ENCODE results near the gene OR1I1.

The OR1I1 gene

DNA sequence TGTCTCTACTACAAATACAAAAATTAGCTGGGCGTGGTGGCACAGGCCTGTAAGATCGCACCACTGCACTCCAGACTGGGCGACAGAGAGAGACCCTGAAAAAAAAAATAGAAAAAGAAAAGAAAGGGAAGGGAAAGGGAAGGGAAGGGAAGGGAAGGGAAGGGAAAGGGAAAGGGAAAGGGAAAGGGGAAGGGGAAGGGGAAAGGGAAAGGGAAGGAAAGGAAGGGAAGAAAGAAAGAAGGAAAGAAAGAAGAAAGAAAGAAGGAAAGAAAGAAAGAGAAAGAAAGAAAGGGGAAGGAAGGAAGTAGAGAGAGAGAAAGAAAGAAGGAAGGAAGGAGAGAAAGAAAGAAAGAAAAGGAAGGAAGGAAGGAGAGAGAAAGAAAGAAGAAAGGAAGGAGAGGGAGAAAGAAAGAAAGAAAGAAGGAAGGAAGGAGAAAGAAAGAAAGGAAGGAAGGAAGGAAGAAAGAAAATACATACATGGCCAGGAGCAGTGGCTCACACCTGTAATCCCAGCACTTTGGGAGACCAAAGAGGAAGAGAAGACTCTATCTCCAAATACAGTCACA is 17.1 kb downstream of the OR1I1 start:
- DNase-seq, result no peak

DNA sequence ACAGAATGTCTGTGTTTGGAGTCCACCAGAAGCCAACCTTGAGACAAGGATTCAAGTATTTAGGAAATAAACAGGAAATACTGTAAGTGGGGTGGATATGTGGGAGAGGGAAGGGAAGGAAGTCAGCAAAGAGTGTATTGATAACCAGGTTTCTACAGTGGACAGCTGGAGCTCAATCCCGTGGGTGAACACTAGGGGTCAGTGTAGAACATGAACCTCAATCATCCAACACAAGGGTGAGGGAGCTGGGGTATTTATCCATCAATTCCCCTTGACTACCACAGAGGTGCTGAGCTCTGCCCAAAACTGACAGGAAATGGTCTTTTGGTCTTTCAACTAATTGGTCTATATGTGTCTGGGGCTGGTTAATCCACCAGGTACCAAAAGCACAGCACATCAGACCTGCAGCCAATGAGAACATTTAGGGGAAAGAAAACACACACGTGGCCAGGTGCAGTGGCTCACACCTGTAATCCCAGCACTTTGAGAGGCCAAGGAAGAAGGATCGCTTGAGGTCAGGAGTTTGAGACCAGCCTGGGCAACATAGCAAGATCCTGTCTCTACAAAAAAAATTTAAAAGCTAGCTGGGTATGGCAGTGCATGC is 19.6 kb downstream of the OR1I1 start:
- peak; percentile 50 for DNase-seq

DNA sequence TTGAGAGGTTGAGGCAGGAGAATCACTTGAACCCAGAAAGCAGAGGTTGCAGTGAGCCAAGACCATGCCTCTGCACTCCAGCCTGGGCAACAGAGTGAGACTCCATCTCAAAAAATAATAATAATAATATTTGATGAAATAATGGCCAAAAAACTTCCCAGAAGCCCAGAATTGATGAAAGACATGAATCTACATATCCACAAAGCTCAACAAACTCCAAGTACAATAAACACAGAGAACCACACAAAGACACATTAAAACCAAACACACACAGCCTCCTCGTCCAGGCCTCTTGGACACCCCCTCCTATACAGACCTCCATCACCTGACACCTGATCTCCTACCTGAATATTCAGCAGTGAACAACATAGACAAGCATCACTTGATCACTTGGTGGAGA is 22.0 kb downstream of the OR1I1 start:
- no peak for DNase-seq

DNA sequence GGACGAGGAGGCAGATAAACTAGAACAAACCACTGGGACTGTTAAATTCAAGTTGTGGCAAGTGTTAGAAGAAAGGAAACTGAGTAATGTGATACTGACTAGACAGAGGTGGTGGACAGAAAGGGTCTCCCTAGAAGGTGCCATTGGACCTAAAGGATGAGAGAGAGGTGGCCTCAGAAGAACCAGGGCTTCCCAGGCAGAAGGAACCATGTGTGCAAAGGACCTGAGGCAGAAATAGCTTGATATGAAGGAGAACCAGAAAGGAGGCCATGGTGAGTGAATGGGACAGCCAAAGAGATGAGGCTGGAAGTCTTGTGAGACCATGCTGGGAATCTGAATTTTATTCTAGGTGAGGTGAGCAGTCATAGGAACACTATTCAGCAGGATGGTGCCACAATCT is 22.4 kb downstream of the OR1I1 start:
- DNase-seq, result no peak

DNA sequence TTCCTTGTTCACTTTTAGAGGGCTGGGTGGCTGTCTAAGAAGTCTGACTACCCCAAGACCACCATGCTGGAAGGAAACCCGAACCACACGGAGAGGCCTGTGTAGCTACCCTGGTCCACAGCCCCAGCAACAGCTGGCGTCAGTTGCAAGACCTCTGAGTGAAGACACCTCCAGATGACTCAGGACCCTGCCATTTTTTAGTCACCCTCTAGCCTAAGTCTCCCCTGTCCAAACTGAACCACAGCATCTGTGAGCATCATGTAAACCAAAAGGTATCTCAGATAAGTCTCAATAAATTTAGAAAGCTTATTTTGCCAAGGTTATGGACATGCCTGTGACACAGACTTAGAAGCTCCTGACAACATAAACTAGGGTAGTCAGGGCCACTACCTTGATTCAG is 23.0 kb downstream of the OR1I1 start:
- DNase-seq, result no peak

DNA sequence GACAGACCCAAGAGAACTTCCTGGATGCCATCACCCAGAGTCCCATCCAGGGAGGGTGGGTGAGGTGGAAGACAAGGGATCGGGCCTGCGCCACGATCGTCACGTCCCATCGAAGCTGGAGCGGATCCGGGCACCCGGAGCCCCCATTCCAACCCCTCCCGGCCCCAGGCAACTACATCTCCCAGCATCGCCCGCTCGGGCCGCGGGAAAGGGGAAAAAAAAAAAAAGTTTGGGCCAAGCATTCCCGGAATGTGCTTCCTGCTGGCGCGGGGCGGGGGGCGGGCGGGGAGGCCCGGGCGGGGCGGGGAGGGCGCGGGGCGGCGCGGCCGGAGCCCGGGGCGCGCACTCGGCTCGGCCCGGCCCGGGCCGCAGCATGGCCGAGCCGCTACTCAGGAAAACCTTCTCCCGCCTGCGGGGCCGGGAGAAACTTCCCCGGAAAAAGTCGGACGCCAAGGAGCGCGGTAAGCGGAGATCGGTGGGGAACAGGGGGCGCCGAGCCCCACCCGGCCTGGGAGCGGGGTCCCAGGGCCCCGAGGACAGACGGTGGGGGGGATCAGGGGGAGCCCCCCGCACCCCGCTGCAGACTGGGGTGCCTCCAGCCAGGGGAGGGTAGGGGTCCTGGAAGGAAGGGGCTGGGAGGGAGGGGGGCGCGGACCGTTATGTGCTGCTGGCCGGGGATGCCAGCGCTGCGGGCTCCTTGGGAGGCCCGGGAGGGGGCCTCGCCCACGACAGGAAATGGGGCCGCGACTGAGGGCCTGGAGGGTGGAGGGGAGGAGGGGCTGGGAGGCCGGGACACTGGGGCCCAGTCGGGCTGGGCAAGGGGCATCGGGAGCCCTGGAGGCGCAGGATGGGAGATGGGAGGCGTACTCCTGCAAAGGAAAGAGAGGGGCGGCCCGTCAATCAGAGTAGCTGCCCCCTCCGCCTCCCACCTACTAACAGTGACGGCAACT is 25.3 kb downstream of the OR1I1 start, which contains the start of gene SYDE1:
Gene SYDE1, plus strand, starts transcription at position 341 of the 950 bp plus-strand sequence. Its CDS starts 33 bp downstream, at position 374.
- DNase-seq, result no peak

DNA sequence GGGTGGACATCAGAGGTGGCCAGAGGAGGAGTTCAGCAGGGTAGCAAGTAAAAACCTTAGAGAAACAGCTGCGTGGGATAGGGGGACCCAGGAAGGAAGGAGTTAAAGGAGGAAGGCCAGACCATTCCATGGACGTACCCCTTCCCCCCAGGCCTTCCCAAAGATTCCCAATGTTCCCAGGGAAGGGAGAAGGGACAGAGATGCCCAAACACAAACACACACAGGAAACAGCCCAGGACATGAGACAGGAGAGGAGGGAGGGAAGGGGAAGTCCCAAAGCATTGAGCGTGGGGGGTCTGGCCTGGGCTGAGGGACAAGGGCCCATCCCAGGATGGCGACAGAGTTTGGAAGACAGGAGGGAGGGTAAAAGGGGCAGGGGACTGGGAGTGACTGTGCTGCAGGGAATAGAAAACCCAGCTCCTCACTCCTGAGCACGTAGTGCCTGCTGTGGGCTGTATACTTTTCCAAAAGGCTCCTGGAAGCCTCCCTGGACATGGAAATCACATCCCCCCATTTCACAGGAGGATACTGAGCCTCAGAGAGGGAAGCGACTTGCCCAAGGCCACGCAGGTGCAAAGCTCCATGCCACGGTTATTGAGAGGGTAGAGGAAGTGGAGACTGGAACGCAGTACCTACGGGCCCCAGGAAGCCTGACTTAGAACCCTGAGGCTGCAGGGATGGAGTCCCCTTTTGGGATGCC is 26.3 kb downstream of the OR1I1 start:
- no peak for DNase-seq

DNA sequence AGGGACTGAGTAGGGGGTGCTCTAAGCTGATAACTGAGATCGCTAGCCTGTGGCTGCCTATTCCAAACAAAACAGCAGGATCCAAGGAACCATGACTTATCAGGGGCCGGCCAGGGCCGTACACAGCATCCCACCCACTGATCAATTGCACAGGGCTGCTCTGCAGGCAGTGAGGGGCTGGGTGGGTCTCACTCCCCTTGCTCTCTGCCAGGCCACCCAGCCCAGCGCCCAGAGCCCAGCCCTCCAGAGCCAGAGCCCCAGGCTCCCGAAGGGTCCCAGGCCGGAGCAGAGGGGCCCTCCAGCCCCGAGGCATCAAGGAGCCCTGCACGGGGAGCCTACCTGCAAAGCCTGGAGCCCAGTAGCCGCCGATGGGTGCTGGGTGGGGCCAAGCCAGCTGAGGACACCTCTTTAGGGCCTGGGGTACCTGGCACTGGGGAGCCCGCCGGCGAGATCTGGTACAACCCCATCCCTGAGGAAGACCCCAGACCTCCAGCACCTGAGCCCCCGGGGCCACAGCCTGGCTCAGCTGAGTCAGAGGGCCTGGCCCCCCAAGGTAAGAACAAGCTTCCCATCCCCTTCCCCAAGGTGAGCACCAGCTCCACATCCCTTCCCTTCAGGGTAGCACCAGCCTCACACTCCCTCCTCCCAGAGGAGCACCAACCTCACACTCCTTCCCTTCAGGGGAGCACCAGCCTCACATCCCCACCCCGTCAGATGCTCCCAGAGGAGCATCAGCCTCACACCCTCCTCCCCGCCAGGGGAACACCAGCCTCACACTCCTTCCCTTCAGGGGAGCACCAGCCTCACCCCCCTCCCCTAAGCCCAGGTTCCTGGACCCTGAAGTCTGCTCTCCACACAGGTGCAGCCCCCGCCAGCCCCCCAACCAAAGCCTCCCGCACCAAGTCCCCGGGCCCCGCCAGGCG is 27.1 kb downstream of the OR1I1 start:
- DNase-seq, result no peak

DNA sequence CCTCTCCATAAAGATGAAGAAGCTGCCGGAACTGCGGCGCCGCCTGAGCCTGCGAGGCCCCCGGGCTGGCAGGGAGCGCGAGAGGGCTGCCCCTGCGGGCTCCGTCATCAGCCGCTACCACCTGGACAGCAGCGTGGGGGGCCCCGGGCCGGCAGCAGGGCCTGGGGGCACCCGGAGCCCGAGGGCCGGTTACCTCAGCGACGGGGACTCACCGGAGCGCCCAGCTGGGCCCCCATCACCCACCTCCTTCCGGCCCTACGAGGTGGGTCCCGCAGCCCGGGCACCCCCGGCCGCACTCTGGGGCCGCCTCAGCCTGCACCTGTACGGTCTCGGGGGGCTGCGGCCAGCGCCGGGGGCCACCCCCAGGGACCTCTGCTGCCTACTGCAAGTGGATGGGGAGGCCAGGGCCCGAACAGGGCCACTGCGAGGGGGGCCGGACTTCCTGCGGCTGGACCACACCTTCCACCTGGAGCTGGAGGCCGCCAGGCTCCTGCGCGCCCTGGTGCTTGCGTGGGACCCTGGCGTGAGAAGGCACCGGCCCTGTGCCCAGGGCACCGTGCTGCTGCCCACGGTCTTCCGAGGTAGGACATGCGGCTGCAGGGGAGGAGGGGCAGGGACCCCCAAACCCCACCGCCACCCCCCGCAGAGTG is 27.9 kb downstream of the OR1I1 start:
- DNase-seq, result no peak

DNA sequence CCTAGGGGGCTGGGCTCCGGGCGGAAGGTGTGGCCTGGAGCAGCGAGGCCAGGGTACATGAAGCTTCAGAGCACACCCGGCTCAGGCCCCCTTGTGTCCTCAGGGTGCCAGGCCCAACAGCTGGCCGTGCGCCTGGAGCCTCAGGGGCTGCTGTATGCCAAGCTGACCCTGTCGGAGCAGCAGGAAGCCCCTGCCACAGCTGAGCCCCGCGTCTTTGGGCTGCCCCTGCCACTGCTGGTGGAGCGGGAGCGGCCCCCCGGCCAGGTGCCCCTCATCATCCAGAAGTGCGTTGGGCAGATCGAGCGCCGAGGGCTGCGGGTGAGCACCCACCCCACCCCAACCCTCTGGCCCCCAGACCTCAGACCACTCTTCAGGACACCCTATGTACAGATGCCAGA is 28.4 kb downstream of the OR1I1 start:
- no peak for DNase-seq

DNA sequence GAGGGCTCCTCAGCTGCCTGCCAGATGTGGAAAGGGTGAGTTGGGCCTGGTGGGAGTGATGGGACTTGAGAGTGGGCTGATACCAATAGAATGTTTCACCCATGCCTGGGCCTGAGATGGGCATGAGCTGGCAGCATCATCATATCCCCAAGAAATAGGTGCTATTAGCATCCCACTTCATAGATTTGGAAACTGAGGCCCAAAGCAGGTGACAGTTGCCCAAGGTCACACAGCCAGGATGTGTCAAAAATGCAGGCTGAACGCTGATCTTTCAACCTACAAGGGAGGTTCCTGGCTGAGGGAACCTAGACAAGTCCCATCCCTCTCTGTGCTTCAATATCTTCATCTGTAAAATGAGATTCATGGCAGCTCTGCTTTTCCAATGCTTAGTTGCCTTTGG is 29.7 kb downstream of the OR1I1 start:
- no peak for DNase-seq

DNA sequence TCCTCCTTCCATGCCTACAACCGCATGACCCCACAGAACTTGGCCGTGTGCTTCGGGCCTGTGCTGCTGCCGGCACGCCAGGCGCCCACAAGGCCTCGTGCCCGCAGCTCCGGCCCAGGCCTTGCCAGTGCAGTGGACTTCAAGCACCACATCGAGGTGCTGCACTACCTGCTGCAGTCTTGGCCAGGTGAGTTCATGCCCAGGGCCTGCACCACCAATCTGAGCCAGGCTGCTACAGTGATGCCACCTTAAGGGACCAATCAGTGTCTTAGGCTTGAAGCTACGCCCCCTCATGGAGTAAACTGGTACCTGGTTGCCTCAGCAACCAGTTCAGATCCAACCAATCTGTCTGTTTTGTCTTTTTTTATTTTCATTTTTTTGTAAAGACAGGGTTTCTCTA is 30.4 kb downstream of the OR1I1 start:
- DNase-seq, result no peak

DNA sequence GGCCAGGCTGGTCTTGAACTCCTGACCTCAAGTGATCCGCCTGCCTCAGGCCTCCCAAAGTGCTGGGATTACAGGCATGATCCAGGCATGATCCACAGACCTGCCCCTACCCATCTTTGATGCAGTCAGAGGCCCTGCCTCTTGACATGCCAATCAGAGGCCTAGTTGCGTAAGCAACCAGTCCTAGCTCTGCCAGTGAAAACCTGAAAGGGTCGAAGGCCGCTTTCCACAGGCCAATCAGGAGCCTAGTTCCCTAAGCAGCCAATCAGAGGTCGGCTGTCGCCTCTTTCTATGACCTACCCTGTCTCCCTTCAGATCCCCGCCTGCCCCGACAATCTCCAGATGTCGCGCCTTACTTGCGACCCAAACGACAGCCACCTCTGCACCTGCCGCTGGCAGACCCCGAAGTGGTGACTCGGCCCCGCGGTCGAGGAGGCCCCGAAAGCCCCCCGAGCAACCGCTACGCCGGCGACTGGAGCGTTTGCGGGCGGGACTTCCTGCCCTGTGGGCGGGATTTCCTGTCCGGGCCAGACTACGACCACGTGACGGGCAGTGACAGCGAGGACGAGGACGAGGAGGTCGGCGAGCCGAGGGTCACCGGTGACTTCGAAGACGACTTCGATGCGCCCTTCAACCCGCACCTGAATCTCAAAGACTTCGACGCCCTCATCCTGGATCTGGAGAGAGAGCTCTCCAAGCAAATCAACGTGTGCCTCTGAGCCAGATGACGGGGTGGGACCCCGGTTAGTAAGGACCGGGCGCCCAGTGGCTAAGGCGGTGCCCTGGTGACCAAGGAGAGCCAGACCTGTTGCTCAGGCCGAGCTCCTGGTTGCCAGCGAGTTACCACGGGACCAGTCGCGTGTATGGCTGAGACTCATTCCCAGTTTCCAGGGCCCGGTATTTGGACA is 31.5 kb downstream of the OR1I1 start:
- DNase-seq, result no peak

DNA sequence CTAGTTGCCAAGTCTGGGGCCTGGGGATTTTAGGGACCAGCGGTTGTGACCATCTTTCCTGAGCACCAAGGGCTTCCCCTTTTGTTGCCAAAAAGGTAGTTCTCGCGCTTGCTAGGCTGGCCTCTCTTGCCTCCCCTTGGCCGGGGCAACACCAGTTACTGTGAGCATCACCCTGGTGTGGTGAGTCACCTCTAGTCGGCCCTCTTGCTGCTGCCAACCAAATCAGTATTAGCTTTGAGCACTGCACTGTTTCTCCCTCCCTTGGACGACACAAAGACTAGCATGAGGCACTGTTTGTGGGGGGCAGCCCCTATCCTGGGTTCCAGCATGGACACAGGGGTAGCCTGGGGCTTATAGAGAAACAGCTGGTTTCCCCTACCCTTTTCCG is 32.1 kb downstream of the OR1I1 start:
- DNase-seq, result no peak

DNA sequence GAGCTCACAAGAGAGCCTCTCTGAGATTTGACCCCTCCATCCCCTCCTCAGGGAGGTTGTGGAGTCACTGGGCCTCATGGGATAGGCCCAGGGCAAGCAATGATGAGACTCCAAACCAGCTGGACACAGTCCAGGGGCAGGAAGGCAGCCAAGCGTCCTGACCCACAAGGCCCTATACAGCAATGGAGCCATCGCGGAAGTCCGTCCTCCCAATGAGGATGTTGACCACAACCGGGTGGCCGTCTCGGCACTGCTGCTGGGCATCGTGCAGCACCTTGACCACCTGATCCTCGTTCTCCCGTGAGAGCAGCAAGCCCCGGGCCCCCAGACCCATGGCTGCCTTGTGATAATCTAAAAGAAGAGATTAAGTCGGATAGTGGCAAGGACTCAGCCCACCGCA is 33.1 kb downstream of the OR1I1 start:
- no peak for DNase-seq

DNA sequence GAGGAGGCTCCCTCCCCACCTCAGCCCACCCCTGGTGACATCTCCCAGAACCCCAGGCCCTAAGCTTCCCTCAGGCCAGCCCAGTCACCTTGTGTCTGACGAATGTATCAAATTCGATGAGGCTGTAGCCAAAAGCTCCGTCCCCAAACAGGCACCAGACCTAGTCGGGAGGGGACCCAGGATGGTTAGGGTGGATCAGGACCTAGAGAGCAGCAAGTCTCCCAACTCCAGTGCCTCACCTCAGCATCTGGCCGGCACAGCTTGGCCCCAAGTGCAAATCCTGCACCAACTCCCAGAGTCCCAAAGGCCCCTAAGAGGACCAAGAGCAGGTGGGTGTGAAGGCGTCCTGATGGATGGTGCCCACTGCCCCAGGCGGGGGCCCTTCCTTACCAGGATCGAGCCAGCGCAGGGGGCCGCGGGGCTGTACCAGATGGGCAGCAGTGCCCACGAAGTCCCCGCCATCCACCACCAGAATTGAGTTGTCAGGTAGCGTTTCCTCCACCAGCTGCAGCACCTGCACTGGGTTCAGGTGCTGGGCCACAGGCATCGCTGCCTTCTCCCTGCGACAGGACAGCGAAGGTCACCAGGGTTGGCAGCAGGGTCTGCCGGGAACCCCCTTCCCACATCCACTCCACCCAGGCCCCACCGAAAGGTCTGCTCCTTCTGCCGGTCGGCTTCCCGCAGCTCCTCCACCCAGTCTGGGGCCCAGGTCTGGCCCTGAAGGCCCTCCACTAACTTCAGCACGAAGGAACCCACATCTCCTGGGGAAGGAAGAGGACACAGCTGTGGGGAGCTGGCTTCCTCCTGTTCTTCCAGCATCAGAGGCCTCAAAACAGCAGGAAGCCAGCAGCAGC is 34.0 kb downstream of the OR1I1 start:
- DNase-seq, result no peak

DNA sequence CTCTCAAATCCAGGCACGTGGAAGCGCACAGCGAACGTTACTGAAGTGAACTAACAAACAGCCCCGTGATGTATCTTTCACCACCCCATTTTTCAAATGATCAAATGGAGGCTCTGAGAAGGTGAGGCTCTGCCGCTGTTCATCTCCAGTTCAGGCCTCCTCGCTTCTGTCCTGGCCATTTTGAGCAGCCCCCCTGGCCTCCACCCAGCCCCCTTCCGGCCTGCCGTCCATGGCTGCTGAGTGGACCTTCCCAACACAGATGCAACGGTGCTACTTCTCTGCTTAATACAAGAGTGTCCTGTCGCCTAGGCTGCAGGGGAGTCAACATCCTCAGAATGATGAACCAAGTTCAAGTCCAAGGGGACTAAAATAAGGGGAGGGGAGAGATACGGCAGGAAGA is 34.8 kb downstream of the OR1I1 start:
- DNase-seq, result no peak

DNA sequence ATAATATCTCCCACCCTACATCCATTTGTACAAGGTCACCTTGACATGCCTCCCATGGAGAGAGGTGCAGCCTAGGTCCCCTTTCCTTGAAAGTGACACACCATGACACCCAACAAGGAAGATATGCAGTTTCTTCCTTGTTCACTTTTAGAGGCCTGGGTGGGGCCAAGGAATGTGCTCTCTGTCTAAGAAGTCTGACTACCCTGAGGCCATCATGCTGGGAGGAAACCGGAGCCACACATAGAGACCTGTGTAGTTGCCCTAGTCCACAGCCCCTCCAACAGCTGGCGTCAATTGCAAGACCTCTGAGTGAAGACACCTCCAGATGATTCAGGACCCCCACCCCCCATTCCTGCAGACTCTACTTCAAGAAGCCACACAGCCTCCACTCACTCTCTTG is 36.2 kb downstream of the OR1I1 start:
- no peak for DNase-seq

DNA sequence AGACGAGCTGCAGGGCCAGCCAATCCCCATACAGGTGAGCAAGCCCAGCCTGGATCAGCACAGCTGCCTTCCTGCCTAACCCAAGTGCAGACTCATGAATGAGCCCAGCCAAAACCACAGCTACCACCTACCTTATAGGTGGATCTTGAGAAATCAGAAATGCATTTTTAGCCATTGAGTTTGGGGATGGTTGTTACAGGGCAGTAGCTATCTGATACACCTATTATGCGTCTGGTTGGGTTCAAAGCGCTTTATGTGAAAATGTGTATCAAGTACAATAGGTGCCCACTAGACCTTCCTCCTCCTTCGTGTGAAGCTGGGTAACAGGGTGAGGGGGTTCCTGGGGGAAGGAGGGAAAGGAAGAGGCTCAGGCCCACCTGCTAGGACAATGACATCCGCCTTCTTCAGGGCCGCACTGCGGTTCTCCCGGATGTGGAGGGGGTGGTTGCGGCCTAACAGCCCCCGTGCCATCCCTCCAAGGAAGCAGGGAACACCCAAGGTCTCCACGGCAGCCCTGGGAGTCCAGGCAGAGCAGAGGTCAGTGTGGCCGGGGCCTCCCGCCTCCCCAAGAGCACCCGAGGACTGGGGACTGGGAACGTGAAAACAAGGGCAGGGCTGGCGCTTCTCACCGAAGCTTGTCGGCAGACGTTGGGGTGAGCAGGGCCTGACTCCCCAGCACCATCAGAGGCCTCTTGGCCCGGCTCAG is 36.9 kb downstream of the OR1I1 start:
- DNase-seq, result no peak

All from activated CD4-positive, CD25-positive, alpha-beta regulatory T cell treated with anti-CD3 and anti-CD28 coated beads, Interleukin-2, amount 50 U/mL, for 72 hours (primary cell).